Measurements from ENCODE around the gene RERG.

RERG gene

GRCh38 chr12:15208140-15208539 lies 13.1 kb downstream of the RERG start:
- TF ChIP-seq, protein P1, sequence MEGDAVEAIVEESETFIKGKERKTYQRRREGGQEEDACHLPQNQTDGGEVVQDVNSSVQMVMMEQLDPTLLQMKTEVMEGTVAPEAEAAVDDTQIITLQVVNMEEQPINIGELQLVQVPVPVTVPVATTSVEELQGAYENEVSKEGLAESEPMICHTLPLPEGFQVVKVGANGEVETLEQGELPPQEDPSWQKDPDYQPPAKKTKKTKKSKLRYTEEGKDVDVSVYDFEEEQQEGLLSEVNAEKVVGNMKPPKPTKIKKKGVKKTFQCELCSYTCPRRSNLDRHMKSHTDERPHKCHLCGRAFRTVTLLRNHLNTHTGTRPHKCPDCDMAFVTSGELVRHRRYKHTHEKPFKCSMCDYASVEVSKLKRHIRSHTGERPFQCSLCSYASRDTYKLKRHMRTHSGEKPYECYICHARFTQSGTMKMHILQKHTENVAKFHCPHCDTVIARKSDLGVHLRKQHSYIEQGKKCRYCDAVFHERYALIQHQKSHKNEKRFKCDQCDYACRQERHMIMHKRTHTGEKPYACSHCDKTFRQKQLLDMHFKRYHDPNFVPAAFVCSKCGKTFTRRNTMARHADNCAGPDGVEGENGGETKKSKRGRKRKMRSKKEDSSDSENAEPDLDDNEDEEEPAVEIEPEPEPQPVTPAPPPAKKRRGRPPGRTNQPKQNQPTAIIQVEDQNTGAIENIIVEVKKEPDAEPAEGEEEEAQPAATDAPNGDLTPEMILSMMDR (IDR thresholded peaks at IDR 0.05) = no peak
- Histone ChIP-seq H3K4me1 (ENCODE audit: control insufficient read depth in 1 of 2, insufficient read depth in 1 of 2, low read depth in 1 of 2, low read length in 1 of 2) (no peaks in the 10 kb centered on the region), H3K9me3 (no peaks in the 10 kb centered on the region), H3K27me3 (peaks cover 26% of the 10 kb centered on the region), H3K27ac (no peak overlapping the region), H3K4me3 (ENCODE audit: low read depth in 1 of 2, low read length in 1 of 2) (no peak overlapping the region), H3K36me3 (no peaks in the 10 kb centered on the region)

DNA sequence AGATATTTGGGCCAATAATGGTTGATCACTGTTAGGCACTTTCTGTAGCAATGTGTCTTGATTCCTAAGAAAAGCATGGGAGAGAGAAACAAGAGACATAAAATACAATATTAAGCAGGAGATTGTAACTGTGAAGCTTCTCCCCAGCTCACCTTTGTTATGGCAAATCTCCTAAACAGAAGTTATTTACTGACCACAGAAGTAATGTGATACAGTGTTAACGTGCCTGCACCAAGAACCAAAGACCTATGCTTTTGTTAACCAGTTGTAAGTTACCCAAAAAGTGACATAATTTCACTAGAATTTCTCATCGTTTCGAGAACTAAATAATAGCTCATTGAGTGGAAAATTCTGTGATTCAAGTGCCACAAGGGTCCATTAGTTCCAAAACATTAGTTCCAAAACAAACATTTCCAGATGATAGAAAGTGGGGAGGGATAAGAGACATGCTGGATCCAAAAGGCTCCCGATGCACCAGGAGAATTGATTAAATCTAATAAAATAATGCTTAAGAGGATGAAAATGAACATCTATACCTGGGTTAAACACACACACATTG lies 14.3 kb downstream of the RERG start:
- Histone ChIP-seq H3K4me3 (ENCODE audit: low read depth in 1 of 2, low read length in 1 of 2) (no peak overlapping the region), H3K9me3 (no peaks in the 10 kb centered on the region), H3K4me1 (ENCODE audit: control insufficient read depth in 1 of 2, insufficient read depth in 1 of 2, low read depth in 1 of 2, low read length in 1 of 2) (no peaks in the 10 kb centered on the region), H3K36me3 (no peaks in the 10 kb centered on the region), H3K27ac (no peak overlapping the region), H3K27me3 (peaks cover 23% of the 10 kb centered on the region)
- TF ChIP-seq, protein P1 (IDR thresholded peaks at IDR 0.05) = no peak

DNA sequence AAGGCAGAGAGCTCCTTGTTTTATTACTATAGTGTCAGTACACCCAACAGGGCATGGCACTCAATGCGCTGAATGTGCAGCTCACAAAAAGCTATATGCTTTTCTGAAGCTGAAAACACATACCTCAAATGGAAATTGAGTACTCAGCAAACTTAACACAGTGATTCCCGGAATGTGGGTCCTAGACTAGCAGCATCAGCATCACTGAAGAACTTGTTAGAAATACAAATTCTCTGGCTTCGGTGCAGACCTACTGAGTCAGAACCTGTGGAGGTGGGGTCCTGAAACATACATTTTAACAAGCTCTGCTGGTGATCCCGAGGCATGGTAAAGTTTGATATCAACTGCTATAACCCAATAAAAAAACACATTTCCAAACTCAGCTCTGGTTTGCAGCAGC lies 14.9 kb downstream of the RERG start:
- Histone ChIP-seq H3K27me3 (peaks cover 23% of the 10 kb centered on the region), H3K4me3 (ENCODE audit: low read depth in 1 of 2, low read length in 1 of 2) (no peak overlapping the region)
- TF ChIP-seq, protein P1 (IDR thresholded peaks at IDR 0.05) = no peak

DNA sequence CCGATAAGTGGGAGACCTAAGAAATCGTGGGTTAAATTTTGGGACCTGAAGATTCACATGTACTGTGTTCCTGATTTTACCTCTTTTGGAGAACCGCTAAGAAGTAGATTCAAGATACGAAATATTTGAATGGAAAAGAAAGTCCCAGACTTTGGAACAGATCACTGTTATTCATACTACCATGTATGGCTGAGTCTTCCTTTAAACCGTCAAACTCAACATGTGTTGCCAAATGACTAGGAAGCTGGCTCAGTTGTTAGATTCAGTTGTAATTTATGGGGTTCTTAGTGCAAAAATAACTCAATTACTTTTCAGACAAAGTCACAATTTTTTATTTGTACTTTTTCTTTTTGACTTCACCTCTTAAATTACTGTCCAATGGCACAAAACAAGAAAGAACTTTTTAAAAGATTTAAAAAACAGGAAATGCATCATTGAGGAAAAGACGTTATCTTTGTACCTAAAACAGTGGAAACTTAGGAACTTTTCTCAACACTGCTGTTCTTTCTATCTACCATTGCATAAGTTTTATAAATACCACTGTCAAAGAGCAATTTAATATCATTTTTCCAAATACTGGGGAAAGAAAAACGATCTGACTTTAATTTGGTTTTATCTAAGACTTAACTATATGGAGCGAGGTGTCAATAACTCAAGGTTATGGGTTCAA lies 15.7 kb downstream of the RERG start:
- Histone ChIP-seq H3K27ac (no peak overlapping the region), H3K4me1 (ENCODE audit: control insufficient read depth in 1 of 2, insufficient read depth in 1 of 2, low read depth in 1 of 2, low read length in 1 of 2) (no peaks in the 10 kb centered on the region), H3K36me3 (no peaks in the 10 kb centered on the region), H3K4me3 (ENCODE audit: low read depth in 1 of 2, low read length in 1 of 2) (no peak overlapping the region), H3K9me3 (no peaks in the 10 kb centered on the region), H3K27me3 (peaks cover 17% of the 10 kb centered on the region)
- TF ChIP-seq, protein P1 (IDR thresholded peaks at IDR 0.05) = no peak

More for the DNA sequence above, 14.9 kb downstream of the RERG start:
- H3K27ac ChIP-seq = no peak overlapping the region
- H3K36me3 ChIP-seq = no peaks in the 10 kb centered on the region
- no peaks in the 10 kb centered on the region for H3K9me3 ChIP-seq
- no peaks in the 10 kb centered on the region for H3K4me1 ChIP-seq (ENCODE audit: control insufficient read depth in 1 of 2, insufficient read depth in 1 of 2, low read depth in 1 of 2, low read length in 1 of 2)

GRCh38 chr12:15201456-15201855 lies 19.8 kb downstream of the RERG start:
- Histone ChIP-seq H3K27me3 (no peaks in the 10 kb centered on the region), H3K4me3 (ENCODE audit: low read depth in 1 of 2, low read length in 1 of 2) (no peak overlapping the region), H3K36me3 (no peaks in the 10 kb centered on the region), H3K4me1 (ENCODE audit: control insufficient read depth in 1 of 2, insufficient read depth in 1 of 2, low read depth in 1 of 2, low read length in 1 of 2) (no peaks in the 10 kb centered on the region), H3K9me3 (no peaks in the 10 kb centered on the region), H3K27ac (no peak overlapping the region)
- TF ChIP-seq, protein P1 (IDR thresholded peaks at IDR 0.05) = no peak

All from neutrophil (primary cell).